Measurements from ENCODE around the gene OR11H7.
"Not testable (repeated sequence)": the region's sequence is repeated elsewhere in the genome, so short reads cannot be mapped to it uniquely, and the experiment has no call there.

Gene OR11H7

DNA sequence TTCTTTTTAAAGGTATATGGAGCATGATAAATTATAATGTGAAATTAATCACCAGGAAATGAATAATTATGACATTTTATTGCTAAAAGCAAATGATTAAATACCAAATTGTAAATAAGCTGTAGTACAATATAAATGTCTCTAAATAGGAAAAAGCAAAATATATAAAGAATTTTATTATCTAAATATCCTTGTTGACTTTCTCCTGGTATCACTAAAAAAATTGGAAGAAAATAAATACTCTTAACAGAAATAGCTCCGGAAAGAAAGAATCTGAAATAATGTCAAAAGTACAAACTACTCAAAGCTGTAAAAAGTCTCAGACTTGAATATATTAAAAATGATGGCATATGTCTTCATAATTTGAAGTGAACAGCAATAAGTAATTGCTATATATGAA, at the start of gene OR11H7:
Gene OR11H7, plus strand, starts transcription at position 301 of the 400 bp plus-strand sequence.
- H3K27ac Mint-ChIP-seq, result no peak within 1 kb of the TSS
- DNase-seq, result no peak
- no peaks in the 10 kb centered on the region for H3K36me3 Mint-ChIP-seq (ENCODE audit: low read depth)
- peaks cover 6% of the 10 kb centered on the region for H3K27me3 Mint-ChIP-seq
- H3K4me1 Mint-ChIP-seq (ENCODE audit: low read depth), result no peaks in the 10 kb centered on the region
- H3K4me3 Mint-ChIP-seq, result no peak within 1 kb of the TSS
- peaks cover 5% of the 10 kb centered on the region for H3K9me3 Mint-ChIP-seq

DNA sequence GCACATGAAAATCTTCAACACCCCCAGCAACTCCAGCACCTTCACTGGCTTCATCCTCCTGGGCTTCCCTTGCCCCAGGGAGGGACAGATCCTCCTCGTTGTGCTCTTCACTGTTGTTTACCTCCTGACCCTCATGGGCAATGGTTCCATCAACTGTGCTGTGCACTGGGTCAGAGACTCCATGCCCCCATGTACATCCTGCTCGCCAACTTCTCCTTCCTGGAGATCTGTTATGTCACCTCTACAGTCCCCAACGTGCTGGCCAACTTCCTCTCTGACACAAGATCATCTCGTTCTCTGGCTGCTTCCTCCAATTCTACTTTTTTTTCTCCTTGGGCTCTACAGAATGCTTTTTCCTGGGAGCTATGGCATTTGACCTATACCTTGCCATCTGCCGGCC, 49.6 kb upstream of the OR11H7 start:
- Mint-ChIP-seq H3K4me3 (no peak overlapping the region), H3K4me1 (ENCODE audit: low read depth) (no peaks in the 10 kb centered on the region), H3K9me3 (no peaks in the 10 kb centered on the region), H3K27ac (no peak overlapping the region), H3K27me3 (peaks cover 6% of the 10 kb centered on the region), H3K36me3 (ENCODE audit: low read depth) (no peaks in the 10 kb centered on the region)
- DNase-seq, result no peak

DNA sequence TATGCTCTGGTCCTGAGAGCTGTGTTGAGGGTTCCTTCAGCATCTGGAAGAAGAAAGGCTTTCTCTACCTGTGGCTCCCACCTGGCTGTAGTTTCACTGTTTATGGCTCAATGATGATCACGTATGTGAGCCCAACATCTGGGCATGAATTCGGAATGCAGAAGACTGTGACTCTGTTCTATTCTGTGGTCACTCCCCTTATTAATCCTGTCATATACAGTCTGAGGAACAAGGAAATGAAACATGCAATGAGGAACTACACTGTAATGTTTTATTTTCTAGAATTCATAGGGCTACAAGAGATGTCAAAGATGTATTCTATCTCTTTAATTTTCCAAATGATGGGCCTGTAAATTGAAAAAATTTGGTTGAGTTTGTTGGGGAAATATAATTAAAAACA, 48.9 kb upstream of the OR11H7 start:
- no peaks in the 10 kb centered on the region for H3K36me3 Mint-ChIP-seq (ENCODE audit: low read depth)

DNA sequence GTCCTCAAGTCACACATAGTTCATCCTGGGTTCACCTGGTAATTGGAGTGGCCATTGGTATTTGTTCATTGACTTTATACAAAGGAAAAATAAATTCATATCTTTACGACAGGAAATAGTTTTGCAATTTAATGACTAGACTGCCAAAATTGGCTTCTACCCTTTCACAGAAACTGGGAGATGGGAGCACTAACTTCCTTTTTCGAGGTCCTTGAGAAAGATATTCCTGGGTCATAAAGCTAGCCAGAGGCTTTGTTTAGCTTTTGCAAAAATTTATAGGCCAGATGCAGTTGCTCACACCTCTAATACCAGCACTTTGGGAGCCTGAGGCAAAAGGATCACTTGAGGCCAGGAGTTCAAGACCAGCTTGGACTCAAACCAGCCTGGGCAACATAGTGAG, 48.3 kb upstream of the OR11H7 start:
- Mint-ChIP-seq H3K9me3 (no peaks in the 10 kb centered on the region), H3K27ac (no peak overlapping the region), H3K27me3 (peaks cover 3% of the 10 kb centered on the region), H3K4me1 (ENCODE audit: low read depth) (no peaks in the 10 kb centered on the region), H3K36me3 (ENCODE audit: low read depth) (no peaks in the 10 kb centered on the region), H3K4me3 (no peak overlapping the region)
- DNase-seq, result no peak

More for the DNA sequence above, 48.9 kb upstream of the OR11H7 start:
- H3K4me1 Mint-ChIP-seq (ENCODE audit: low read depth), result no peaks in the 10 kb centered on the region
- peaks cover 6% of the 10 kb centered on the region for H3K27me3 Mint-ChIP-seq
- no peak for DNase-seq
- H3K9me3 Mint-ChIP-seq, result no peaks in the 10 kb centered on the region
- H3K4me3 Mint-ChIP-seq, result no peak overlapping the region
- H3K27ac Mint-ChIP-seq, result no peak overlapping the region

DNA sequence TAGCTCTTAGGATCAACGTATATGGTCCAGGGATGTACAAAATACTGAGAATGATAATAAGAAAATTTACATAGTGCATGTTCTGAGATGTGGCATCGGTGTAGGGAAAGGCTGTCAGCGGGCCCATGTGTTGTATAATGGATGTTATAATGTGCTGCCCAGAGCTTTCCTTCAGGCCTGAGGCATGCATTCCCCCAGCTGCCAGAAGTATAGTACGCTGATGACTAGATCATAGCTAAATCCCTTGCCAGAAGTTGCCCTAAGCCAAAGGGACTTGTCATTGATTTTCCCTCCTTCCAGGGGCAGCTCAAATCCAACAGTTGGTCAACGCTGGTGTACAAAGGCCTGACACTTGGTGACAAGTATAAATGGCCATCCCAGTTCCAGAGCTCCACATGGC, 44.6 kb upstream of the OR11H7 start:
- H3K4me3 Mint-ChIP-seq, result no peak overlapping the region
- no peaks in the 10 kb centered on the region for H3K9me3 Mint-ChIP-seq
- no peak overlapping the region for H3K27ac Mint-ChIP-seq

DNA sequence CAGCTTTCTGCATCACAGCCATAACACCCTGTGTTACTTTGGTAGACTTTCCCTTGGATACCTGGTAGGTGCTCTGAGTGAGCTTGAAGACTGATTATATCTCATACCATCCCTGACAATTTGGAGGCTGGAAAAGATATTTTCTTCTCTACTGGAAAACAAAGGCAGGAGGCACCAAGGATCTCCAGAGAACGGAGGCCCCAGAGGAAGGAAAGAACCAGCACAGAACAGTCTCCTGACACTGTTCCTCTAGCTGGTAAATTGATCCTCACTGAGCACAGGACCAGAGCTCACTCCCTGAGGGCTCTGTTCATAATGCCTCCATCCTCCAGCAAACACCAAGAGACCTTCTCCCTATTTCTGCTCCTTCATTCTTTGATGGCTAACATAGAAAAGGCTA, 38.2 kb upstream of the OR11H7 start, which contains the start of gene OR11G2:
Gene OR11G2, plus strand, starts transcription at position 301 of the 400 bp plus-strand sequence. CDS start 6,542 bp downstream, outside the sequence.
- Mint-ChIP-seq H3K4me1 (ENCODE audit: low read depth) (no peaks in the 10 kb centered on the region), H3K27ac (no peak within 1 kb of the TSS), H3K9me3 (no peaks in the 10 kb centered on the region), H3K27me3 (no peaks in the 10 kb centered on the region), H3K36me3 (ENCODE audit: low read depth) (no peaks in the 10 kb centered on the region), H3K4me3 (no peak within 1 kb of the TSS)
- no peak for DNase-seq

More for the DNA sequence above, 44.6 kb upstream of the OR11H7 start:
- Mint-ChIP-seq H3K36me3 (ENCODE audit: low read depth) (no peaks in the 10 kb centered on the region), H3K4me1 (ENCODE audit: low read depth) (no peaks in the 10 kb centered on the region), H3K27me3 (no peaks in the 10 kb centered on the region)
- DNase-seq, result no peak

DNA sequence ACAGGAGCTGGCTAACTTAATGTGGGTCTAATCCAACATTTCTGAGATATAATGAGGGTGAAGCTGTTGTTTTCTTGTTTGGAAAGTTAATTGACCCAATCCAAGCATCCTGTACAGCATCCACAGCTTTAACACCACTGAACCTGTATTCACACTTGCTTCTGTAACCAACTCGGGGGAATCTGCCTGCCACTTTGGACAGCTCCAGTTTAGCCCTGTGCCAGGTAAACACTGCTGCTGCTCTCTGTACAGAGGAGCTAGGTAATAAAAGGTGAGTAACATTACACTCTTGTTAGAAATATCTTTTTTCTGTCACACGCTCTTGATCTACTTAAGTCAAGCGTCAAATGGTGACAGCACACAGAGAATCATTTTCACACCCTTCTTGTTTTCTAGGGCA, 37.4 kb upstream of the OR11H7 start:
- DNase-seq, result no peak
- Mint-ChIP-seq H3K9me3 (no peaks in the 10 kb centered on the region), H3K4me1 (ENCODE audit: low read depth) (no peaks in the 10 kb centered on the region), H3K4me3 (no peak overlapping the region), H3K27ac (no peak overlapping the region), H3K27me3 (no peaks in the 10 kb centered on the region), H3K36me3 (ENCODE audit: low read depth) (no peaks in the 10 kb centered on the region)

DNA sequence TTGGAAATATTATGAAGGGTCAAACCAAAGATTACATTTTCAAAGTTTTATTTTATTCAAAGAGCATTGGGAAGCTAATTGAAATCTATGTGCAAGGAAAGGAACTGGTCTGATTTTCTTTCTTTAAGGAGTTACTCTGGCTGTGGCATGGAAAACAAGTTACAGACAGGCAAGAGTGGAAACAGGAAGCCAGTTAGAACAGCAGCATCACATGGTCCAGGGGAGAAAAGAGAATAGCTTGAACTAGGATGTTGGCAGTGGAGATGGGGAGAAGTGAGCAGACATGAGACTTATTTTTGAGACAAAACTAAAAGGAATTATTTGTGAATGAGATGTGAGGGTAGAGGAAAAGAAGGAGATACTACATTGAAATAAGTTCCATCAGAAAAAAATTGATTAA, 34.7 kb upstream of the OR11H7 start:
- DNase-seq, result no peak
- Mint-ChIP-seq H3K4me1 (ENCODE audit: low read depth) (no peaks in the 10 kb centered on the region), H3K4me3 (no peak overlapping the region), H3K27me3 (peaks cover 3% of the 10 kb centered on the region), H3K36me3 (ENCODE audit: low read depth) (no peaks in the 10 kb centered on the region), H3K9me3 (no peaks in the 10 kb centered on the region), H3K27ac (no peak overlapping the region)

DNA sequence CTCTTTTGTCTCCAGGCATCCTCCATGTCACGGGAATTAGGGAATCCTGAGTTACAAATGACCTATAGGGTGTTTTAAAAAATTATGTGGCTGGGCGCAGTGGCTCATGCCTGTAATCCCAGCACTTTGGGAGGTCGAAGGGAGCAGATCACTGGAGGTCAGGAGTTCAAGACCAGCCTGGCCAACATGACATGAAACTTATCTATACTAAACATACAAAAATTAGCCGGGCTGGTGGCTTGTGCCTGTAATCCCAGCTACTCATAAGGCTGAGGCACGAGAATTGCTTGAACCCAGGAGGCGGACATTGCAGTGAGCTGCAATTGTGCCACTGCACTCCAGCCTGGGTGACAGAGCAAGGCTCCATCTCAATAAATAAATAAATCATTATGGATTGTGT, 33.6 kb upstream of the OR11H7 start:
- not testable (repeated sequence) for H3K9me3 Mint-ChIP-seq; H3K4me3 Mint-ChIP-seq; H3K4me1 Mint-ChIP-seq (ENCODE audit: low read depth); H3K36me3 Mint-ChIP-seq (ENCODE audit: low read depth); DNase-seq; H3K27ac Mint-ChIP-seq; H3K27me3 Mint-ChIP-seq

DNA sequence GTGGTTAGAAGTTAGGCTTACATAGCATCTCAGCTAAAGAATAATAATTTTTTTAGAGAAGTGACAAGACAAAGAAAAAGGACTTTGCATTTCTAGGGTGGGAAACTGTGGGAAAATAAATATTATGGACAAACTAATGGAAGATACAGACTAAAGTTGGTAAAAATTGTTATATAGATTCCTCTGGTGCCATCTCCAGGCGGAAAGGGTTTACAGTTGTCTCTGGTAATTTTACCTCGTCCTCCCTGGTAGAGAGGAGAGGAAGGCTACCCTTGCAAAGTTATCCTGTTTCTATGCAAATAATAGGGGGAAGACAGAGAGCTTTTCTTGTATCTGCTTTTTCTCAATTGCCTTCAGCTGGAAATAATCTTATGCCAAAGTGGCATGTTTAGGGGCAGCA, 32.9 kb upstream of the OR11H7 start:
- H3K27me3 Mint-ChIP-seq, result peaks cover 8% of the 10 kb centered on the region
- no peak overlapping the region for H3K4me3 Mint-ChIP-seq
- no peaks in the 10 kb centered on the region for H3K9me3 Mint-ChIP-seq
- no peak for DNase-seq
- H3K36me3 Mint-ChIP-seq (ENCODE audit: low read depth), result no peaks in the 10 kb centered on the region
- H3K27ac Mint-ChIP-seq, result no peak overlapping the region
- H3K4me1 Mint-ChIP-seq (ENCODE audit: low read depth), result no peaks in the 10 kb centered on the region

DNA sequence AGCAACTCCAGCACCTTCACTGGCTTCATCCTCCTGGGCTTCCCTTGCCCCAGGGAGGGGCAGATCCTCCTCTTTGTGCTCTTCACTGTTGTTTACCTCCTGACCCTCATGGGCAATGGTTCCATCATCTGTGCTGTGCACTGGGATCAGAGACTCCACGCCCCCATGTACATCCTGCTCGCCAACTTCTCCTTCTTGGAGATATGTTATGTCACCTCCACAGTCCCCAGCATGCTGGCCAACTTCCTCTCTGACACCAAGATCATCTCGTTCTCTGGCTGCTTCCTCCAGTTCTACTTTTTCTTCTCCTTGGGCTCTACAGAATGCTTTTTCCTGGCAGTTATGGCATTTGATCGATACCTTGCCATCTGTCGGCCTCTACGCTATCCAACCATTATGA, 31.3 kb upstream of the OR11H7 start:
- Mint-ChIP-seq H3K4me3 (no peak overlapping the region), H3K27me3 (peaks cover 8% of the 10 kb centered on the region), H3K9me3 (no peaks in the 10 kb centered on the region), H3K4me1 (ENCODE audit: low read depth) (no peaks in the 10 kb centered on the region), H3K36me3 (ENCODE audit: low read depth) (no peaks in the 10 kb centered on the region), H3K27ac (no peak overlapping the region)
- no peak for DNase-seq

DNA sequence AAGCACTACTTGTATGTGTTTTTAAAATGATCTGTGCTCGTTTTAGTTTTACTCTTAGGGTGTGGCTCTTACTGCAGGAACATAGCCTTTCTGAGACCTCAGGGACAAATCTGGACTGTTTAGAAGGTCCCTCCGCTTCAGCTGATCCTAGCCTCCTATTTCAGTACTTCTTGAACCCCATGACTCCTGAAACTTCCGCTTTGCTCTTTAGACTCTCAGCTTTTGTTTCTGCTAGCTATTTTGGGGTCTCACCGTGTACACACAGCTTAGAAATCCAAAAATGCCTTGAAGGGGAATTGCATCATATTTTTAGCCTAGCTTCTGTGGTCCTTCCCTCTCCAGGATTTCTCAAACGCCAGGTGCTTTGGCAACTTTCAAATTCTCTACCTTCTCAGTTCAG, 29.8 kb upstream of the OR11H7 start:
- Mint-ChIP-seq H3K27ac (no peak overlapping the region), H3K27me3 (peaks cover 10% of the 10 kb centered on the region), H3K9me3 (no peaks in the 10 kb centered on the region), H3K4me1 (ENCODE audit: low read depth) (no peaks in the 10 kb centered on the region), H3K36me3 (ENCODE audit: low read depth) (no peaks in the 10 kb centered on the region), H3K4me3 (no peak overlapping the region)
- no peak for DNase-seq

DNA sequence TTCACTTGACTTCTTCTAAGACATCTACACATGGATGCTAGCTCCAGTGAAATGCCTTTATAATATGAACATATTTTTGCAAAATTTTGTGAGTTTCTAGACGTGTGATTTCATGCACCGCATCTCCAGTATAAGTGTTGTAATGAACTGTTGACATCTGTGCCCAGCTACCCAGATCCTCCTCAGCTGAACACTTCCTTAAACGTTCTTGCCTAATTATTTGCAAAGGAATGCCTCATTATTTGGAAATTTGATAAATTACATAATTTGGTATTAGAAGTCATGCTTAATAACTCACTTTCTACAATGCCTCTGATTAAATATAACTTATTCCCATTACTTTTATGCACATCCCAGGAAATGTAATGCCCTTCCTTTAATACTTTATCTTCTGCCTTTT, 24.1 kb upstream of the OR11H7 start:
- no peaks in the 10 kb centered on the region for H3K4me1 Mint-ChIP-seq (ENCODE audit: low read depth)
- no peak overlapping the region for H3K4me3 Mint-ChIP-seq
- DNase-seq, result no peak
- no peaks in the 10 kb centered on the region for H3K36me3 Mint-ChIP-seq (ENCODE audit: low read depth)
- no peak overlapping the region for H3K27ac Mint-ChIP-seq
- H3K9me3 Mint-ChIP-seq, result no peaks in the 10 kb centered on the region
- peaks cover 7% of the 10 kb centered on the region for H3K27me3 Mint-ChIP-seq

DNA sequence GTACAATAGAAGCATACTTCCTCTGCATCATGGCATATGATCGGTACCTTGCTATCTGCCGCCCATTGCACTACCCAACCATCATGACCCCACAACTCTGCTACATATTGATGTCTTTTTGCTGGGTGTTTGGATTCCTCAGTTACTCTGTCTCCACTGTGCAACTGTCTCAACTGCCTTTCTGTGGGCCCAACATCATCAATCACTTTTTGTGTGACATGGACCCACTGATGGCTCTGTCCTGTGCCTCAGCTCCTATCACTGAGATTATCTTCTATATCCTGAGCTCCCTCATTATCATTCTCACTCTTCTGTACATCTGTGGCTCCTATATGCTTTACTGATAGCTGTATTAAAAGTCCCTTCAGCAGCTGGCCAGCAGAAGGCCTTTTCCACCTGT, 19.2 kb upstream of the OR11H7 start:
- Mint-ChIP-seq H3K27me3 (peaks cover 4% of the 10 kb centered on the region), H3K36me3 (ENCODE audit: low read depth) (no peaks in the 10 kb centered on the region), H3K4me3 (no peak overlapping the region), H3K27ac (no peak overlapping the region), H3K4me1 (ENCODE audit: low read depth) (no peaks in the 10 kb centered on the region), H3K9me3 (no peaks in the 10 kb centered on the region)
- DNase-seq, result no peak

DNA sequence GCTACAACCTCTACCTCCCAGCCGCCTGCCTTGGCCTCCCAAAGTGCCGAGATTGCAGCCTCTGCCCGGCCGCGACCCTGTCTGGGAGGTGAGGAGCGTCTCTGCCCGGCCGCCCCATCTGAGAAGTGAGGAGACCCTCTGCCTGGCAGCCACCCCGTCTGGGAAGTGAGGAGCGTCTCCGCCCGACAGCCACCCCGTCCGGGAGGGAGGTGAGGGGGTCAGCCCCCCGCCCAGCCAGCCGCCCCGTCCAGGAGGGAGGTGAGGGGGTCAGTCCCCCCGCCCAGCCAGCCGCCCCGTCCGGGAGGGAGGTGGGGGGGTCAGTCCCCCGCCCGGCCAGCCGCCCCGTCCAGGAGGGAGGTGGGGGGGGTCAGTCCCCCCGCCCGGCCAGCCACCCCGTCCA, 16.4 kb upstream of the OR11H7 start:
- not testable (repeated sequence) for H3K4me1 Mint-ChIP-seq (ENCODE audit: low read depth); H3K27me3 Mint-ChIP-seq; H3K9me3 Mint-ChIP-seq; H3K36me3 Mint-ChIP-seq (ENCODE audit: low read depth); DNase-seq; H3K27ac Mint-ChIP-seq; H3K4me3 Mint-ChIP-seq

DNA sequence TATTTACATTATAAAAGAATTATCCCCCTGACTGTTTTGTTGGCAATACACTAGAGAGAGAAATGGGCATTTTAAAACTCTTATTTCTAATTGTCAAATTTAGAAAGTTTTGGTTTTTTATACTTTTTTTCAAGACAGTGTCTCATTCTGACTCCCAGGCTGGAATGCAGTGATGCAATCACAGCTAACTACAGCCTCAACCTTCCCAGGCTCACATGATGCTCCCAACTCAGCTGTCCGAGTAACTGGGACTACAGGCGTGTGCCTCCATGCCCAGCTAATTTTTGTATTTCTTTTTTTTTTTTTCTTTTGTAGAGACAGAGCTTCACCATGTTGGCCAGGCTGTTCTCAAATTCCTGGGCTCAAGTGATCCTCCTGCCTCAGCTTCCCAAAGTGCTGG, 13.6 kb upstream of the OR11H7 start:
- no peaks in the 10 kb centered on the region for H3K9me3 Mint-ChIP-seq
- peaks cover 8% of the 10 kb centered on the region for H3K27me3 Mint-ChIP-seq
- no peaks in the 10 kb centered on the region for H3K4me1 Mint-ChIP-seq (ENCODE audit: low read depth)
- no peaks in the 10 kb centered on the region for H3K36me3 Mint-ChIP-seq (ENCODE audit: low read depth)
- no peak overlapping the region for H3K4me3 Mint-ChIP-seq
- DNase-seq, result no peak
- H3K27ac Mint-ChIP-seq, result no peak overlapping the region

Measured in activated T-cell treated with anti-CD3 and anti-CD28 coated beads, Interleukin-2, amount 50 U/mL, for 24 hours (primary cell).